ENCODE results near the gene DDX56. TPM values are rescaled to one million over a fixed set of nuclear protein-coding genes. Genes with fewer than 3 reads are reported as not detected.

Gene DDX56
- total and polyA plus RNA-seq, 2 donors from 2014 or later: 62.0 to 83.6 TPM

DNA sequence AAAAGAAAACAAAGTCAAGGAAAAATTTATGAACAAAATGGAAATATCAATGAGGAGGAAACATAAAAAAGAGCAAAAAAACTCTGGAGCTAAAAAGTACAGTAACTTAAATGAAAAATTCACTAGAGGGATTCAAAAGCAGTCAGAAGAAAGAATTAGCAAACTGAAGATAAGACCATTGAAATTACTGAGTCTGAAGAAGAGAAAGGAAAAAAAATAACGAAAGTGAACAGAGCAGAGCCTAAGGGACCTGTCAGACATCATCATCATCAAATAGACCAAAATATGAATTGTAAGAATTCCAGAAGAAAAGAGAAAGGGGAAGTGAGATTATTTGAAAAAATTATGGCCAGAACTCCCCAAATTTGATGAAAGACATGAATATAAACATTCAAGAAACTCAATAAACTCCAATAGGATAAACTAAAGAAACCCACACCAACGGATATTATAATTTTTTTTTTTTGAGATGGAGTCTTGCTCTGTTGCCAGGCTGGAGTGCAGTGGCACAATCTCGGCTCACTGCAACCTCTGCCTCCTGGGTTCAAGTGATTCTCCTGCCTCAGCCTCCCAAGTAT lies 48.8 kb downstream of the DDX56 start:
- Histone ChIP-seq H3K27ac (ENCODE audit: low read depth in 2 of 2, low read length in 2 of 2) (no peak overlapping the region), H3K9ac (ENCODE audit: low read length in 3 of 3) (no peak overlapping the region), H3K4me1 (ENCODE audit: control insufficient read depth in 2 of 3, insufficient read depth in 2 of 3, low read depth in 1 of 3, low read length in 3 of 3) (no peaks in the 10 kb centered on the region), H3K27me3 (ENCODE audit: control insufficient read depth, insufficient read depth, low read length) (no peaks in the 10 kb centered on the region), H3K4me3 (ENCODE audit: low read length in 3 of 3) (no peak overlapping the region), H3K36me3 (ENCODE audit: control insufficient read depth in 2 of 3, insufficient read depth in 3 of 3, low read length in 3 of 3) (no peaks in the 10 kb centered on the region), H3K9me3 (ENCODE audit: control insufficient read depth in 2 of 3, insufficient read depth in 1 of 3, low read length in 3 of 3) (no peaks in the 10 kb centered on the region)
- intact Hi-C loops (cut with DNase I): no loop called here
- TF ChIP-seq CTCF (IDR thresholded peaks at IDR 0.05; ENCODE audit: borderline replicate concordance, extremely low read depth, insufficient read depth): no peak
- DNase-seq (no peak), FAIRE-seq (no peak)

DNA sequence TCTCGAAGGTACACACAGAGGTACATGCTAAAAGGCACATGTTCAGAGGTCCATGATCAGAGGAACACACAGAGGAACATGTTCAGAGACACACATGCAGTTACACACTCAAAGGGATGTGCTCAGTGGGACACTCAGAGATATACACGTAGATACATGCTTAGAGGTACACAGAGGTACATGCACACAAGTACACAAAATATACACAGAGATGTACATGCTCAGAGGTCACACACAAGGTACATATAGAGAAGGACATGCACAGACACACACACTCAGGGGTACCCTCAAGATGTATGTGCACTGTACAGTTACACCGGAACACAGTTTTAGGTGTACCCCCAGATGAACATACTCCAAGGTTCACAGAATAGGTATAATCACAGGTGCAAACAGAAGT lies 51.4 kb downstream of the DDX56 start:
- H3K27me3 ChIP-seq (ENCODE audit: control insufficient read depth, insufficient read depth, low read length): no peaks in the 10 kb centered on the region
- no peak for FAIRE-seq
- no peak overlapping the region for H3K27ac ChIP-seq (ENCODE audit: low read depth in 2 of 2, low read length in 2 of 2)
- no peaks in the 10 kb centered on the region for H3K36me3 ChIP-seq (ENCODE audit: control insufficient read depth in 2 of 3, insufficient read depth in 3 of 3, low read length in 3 of 3)
- intact Hi-C loops (cut with DNase I): no loop called here
- H3K9me3 ChIP-seq (ENCODE audit: control insufficient read depth in 2 of 3, insufficient read depth in 1 of 3, low read length in 3 of 3): no peaks in the 10 kb centered on the region
- TF ChIP-seq CTCF (IDR thresholded peaks at IDR 0.05; ENCODE audit: borderline replicate concordance, extremely low read depth, insufficient read depth): no peak
- no peaks in the 10 kb centered on the region for H3K4me1 ChIP-seq (ENCODE audit: control insufficient read depth in 2 of 3, insufficient read depth in 2 of 3, low read depth in 1 of 3, low read length in 3 of 3)
- DNase-seq: no peak
- no peak overlapping the region for H3K4me3 ChIP-seq (ENCODE audit: low read length in 3 of 3)
- H3K9ac ChIP-seq (ENCODE audit: low read length in 3 of 3): no peak overlapping the region

DNA sequence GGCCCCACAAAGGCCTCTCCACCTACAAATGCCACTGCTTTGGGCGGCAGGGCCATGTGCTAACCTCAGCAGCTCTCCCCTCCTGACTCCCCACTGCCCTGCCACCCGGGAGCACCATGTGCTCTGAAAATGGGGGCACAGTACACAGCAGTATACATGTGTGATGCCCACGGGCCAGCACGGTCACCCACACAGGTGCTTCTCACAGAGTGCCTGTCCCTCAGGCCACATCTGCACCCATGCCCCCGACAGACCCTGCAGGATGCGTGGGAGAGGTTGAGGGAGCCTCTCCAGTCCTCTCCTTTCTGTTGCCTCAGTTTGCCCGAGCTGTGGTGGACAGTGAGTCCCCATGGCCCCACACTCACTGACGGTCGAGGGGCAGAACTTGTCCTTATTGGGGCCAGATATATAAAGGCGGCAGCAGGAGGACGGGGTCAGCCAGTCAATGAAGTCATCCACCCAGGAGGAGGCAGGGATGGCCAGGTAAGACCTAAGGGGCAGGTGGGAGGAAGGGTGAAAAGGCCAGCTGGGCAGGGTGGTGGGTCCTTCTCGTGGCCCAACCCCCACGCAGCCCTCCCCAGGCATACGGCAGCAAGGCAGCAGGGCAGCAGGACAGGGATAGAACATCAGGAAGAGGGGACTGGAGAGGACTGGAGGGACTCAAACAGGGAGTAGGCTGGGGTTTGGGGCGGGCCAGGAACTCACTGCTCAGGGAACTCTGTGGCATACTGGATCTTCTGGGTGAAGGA lies 52.2 kb downstream of the DDX56 start:
- Histone ChIP-seq H3K36me3 (ENCODE audit: control insufficient read depth in 2 of 3, insufficient read depth in 3 of 3, low read length in 3 of 3) (no peaks in the 10 kb centered on the region), H3K9ac (ENCODE audit: low read length in 3 of 3) (no peak overlapping the region), H3K4me3 (ENCODE audit: low read length in 3 of 3) (no peak overlapping the region), H3K4me1 (ENCODE audit: control insufficient read depth in 2 of 3, insufficient read depth in 2 of 3, low read depth in 1 of 3, low read length in 3 of 3) (no peaks in the 10 kb centered on the region), H3K27me3 (ENCODE audit: control insufficient read depth, insufficient read depth, low read length) (no peaks in the 10 kb centered on the region), H3K9me3 (ENCODE audit: control insufficient read depth in 2 of 3, insufficient read depth in 1 of 3, low read length in 3 of 3) (no peaks in the 10 kb centered on the region), H3K27ac (ENCODE audit: low read depth in 2 of 2, low read length in 2 of 2) (no peak overlapping the region)
- DNase-seq (no peak), FAIRE-seq (no peak)
- intact Hi-C loops (cut with DNase I): no loop called here
- no peak for TF ChIP-seq CTCF (IDR thresholded peaks at IDR 0.05; ENCODE audit: borderline replicate concordance, extremely low read depth, insufficient read depth)

Data from kidney (tissue), 14 donors.